HUES48 (cell line): ENCODE measurements around the gene MGLL.

Source experiments
- H3K27ac ChIP-seq: one replicate; pipeline ENCODE4 v1.7.0; 2013; ENCODE audit warnings: low read depth, low read length, inconsistent platforms
- H3K27me3 ChIP-seq: 2 replicates; pipeline ENCODE4 v1.6.1; 2013; ENCODE audit warnings: mild to moderate bottlenecking, low read length; ENCODE audit not compliant: control insufficient read depth, insufficient read depth
- H3K36me3 ChIP-seq: 2 replicates; pipeline ENCODE4 v1.6.1; 2013; ENCODE audit warnings: low read length; ENCODE audit not compliant: control insufficient read depth, insufficient read depth
- H3K4me1 ChIP-seq: 2 replicates; pipeline ENCODE4 v1.6.1; 2013; ENCODE audit warnings: mild to moderate bottlenecking, low read length; ENCODE audit not compliant: control insufficient read depth, insufficient read depth
- H3K4me3 ChIP-seq: 2 replicates; pipeline ENCODE4 v1.5.1; 2013; ENCODE audit warnings: mild to moderate bottlenecking, low read depth, low read length
- H3K9ac ChIP-seq: 2 replicates; pipeline ENCODE4 v1.6.1; 2013; ENCODE audit warnings: mild to moderate bottlenecking, low read depth, low read length, moderate library complexity
- H3K9me3 ChIP-seq: 2 replicates; pipeline ENCODE4 v1.6.1; 2013; ENCODE audit warnings: low read length; ENCODE audit not compliant: control insufficient read depth, insufficient read depth

The MGLL gene

DNA sequence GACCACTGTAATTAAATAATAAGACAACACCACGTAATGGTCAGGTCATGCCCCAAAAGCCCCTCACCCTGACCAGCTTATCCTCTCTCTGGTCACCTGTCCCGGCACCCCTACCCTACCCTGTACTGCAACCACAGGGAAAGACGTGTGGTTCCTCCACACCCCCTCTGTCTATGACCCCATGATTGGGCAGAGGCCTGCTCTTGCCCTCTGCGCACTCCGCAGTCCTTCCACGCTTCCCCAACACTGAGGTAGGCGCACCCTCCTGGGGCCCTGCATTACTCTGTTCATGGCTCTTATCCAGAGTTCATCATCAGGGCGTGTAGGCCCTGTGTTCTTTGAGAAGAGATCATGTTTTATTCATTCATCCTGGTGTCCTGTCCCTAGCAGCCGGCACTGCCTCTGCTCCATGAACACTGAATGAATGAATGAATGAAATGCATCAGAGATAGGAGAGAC lies 33.8 kb downstream of the MGLL start:
- H3K36me3 ChIP-seq: no peaks in the 10 kb centered on the region
- no peak overlapping the region for H3K4me3 ChIP-seq
- no peaks in the 10 kb centered on the region for H3K27me3 ChIP-seq
- H3K4me1 ChIP-seq: no peaks in the 10 kb centered on the region; the same call in 1 of the 2 replicates
- H3K9ac ChIP-seq: no peak overlapping the region
- no peaks in the 10 kb centered on the region for H3K9me3 ChIP-seq
- H3K27ac ChIP-seq: no peak overlapping the region

- Histone ChIP-seq H3K27me3 (no peaks in the 10 kb centered on the region), H3K9ac (no peak overlapping the region), H3K4me3 (no peak overlapping the region), H3K36me3 (no peaks in the 10 kb centered on the region), H3K27ac (no peak overlapping the region), H3K4me1 (no peaks in the 10 kb centered on the region; the same call in 1 of the 2 replicates), H3K9me3 (no peaks in the 10 kb centered on the region)
Observed at GRCh38 chr3:127787571-127788365, 34.5 kb downstream of the MGLL start.

DNA sequence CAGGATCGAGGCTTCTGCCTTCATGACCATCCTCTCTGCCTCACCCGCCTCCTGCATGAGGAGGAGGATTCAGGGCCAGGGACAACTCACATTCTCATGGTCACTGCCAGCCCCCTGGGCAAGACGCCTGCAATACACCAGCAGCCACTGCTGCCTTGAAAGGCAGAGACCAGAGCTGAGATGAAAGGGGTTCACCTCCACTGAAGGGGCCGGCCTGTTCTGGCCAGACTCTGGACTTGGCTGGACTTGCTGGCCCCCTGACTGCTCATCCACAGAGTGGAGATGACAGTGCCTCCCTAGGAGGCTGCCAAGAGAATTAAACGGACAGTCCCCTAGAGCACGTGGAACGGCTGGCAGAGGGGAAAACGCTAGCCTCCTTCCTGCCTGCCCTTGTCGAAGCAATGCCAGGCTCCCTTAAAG lies 35.2 kb downstream of the MGLL start:
- H3K36me3 ChIP-seq: no peaks in the 10 kb centered on the region
- H3K27ac ChIP-seq: no peak overlapping the region
- no peak overlapping the region for H3K4me3 ChIP-seq
- no peaks in the 10 kb centered on the region for H3K27me3 ChIP-seq
- H3K9me3 ChIP-seq: no peaks in the 10 kb centered on the region
- no peak overlapping the region for H3K9ac ChIP-seq
- H3K4me1 ChIP-seq: no peaks in the 10 kb centered on the region; the same call in 1 of the 2 replicates

- Histone ChIP-seq H3K27ac (no peak overlapping the region), H3K4me1 (no peaks in the 10 kb centered on the region; the same call in 1 of the 2 replicates), H3K36me3 (no peaks in the 10 kb centered on the region), H3K27me3 (no peaks in the 10 kb centered on the region), H3K9me3 (no peaks in the 10 kb centered on the region), H3K9ac (no peak overlapping the region), H3K4me3 (no peak overlapping the region)
Observed at GRCh38 chr3:127786353-127787070, 35.8 kb downstream of the MGLL start.

DNA sequence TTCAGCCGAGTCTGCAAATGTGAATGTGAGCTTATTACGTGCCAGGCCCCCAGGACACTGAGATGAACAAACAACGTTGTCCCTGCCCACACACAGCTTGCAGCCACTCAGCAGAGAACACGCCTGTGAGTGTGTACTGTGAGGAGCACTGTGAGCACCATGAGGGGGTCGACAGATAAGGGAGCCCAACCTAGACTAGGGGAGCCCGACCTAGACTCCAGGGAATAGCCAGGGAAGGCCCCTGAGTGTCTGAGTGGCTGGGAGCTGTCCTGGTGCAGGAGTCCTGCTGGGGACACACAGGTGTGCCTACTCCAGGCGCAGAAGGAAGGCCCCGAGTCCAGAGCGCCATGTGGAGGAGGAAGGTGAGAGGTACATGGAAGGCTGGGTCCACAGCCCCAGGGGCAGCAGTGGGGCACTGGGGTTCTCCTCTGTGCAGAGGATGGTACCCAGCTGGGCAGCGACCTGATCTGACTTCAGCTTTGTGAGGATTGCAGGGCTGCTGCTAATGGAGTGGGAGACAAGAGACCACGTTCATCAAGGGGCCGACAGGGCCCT lies 36.5 kb downstream of the MGLL start:
- Histone ChIP-seq H3K9me3 (no peaks in the 10 kb centered on the region), H3K9ac (no peak overlapping the region), H3K27ac (no peak overlapping the region), H3K27me3 (no peaks in the 10 kb centered on the region), H3K4me1 (no peaks in the 10 kb centered on the region; the same call in 1 of the 2 replicates), H3K36me3 (no peaks in the 10 kb centered on the region), H3K4me3 (no peak overlapping the region)

DNA sequence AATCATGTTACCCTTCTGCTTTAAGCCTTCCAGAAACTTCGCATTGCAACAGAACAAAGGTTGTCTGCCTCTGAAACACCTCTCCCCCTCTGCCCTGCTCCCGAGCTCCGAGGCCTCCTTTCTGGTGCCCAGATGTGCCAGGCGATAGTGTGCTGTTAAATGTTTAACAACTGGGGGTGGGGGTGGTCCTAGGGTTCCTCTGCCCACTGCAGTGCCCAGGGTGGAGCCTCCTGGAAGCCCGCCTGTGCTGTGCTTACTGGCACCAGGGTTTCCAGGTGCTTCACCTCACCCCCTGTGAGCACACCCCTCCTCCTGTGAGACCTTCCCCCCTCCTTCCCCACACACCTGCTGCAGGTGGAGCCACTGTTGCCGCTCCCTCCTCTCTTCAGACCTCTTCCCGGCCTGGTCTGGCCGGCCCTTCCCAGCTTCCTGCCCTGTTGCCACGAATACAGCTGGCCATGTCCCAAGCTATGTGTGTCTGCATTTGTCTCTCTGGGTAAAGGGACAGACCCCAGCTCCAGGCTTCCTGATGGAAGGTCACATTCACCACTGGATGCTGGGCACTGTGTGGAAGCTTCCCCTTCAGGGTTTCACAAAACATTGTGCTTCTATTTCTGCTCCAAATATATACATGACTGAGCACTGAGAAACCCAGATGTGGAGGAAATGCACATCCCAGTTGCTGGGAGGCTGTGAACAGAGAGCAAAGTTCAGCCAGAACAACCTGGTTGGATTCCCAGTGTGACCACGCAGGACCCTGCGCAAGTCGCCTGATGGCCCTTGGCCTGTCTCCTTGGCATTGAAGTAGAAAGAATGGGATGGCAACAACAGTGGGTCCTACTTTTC lies 37.2 kb downstream of the MGLL start:
- H3K9ac ChIP-seq: no peak overlapping the region
- no peak overlapping the region for H3K4me3 ChIP-seq

DNA sequence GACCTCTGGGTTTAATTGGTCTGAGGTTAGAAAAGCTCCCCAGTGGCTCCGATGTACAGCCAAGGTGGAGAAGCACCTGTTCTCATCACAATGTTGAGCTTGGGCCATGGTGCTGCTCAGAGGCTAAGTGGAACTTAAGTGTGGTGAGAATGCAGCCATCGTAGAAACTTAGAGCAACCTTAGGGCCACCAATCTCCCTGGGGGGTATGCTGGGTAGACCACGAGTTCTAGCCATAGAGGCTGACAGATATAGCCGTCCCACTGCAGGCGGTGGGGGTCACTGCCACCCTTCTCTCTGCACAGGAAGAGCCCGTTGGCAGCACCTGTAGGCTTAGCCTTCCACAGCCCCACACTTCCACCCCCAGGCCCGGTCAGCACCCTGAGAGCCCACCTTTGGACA lies 38.0 kb downstream of the MGLL start:
- H3K9ac ChIP-seq: no peak overlapping the region
- no peaks in the 10 kb centered on the region for H3K27me3 ChIP-seq
- H3K36me3 ChIP-seq: no peaks in the 10 kb centered on the region
- H3K4me3 ChIP-seq: no peak overlapping the region
- H3K9me3 ChIP-seq: no peaks in the 10 kb centered on the region
- H3K4me1 ChIP-seq: no peaks in the 10 kb centered on the region
- H3K27ac ChIP-seq: no peak overlapping the region

More for the DNA sequence above, 37.2 kb downstream of the MGLL start:
- no peaks in the 10 kb centered on the region for H3K27me3 ChIP-seq
- no peak overlapping the region for H3K27ac ChIP-seq
- no peaks in the 10 kb centered on the region for H3K36me3 ChIP-seq
- H3K9me3 ChIP-seq: no peaks in the 10 kb centered on the region
- no peaks in the 10 kb centered on the region for H3K4me1 ChIP-seq

DNA sequence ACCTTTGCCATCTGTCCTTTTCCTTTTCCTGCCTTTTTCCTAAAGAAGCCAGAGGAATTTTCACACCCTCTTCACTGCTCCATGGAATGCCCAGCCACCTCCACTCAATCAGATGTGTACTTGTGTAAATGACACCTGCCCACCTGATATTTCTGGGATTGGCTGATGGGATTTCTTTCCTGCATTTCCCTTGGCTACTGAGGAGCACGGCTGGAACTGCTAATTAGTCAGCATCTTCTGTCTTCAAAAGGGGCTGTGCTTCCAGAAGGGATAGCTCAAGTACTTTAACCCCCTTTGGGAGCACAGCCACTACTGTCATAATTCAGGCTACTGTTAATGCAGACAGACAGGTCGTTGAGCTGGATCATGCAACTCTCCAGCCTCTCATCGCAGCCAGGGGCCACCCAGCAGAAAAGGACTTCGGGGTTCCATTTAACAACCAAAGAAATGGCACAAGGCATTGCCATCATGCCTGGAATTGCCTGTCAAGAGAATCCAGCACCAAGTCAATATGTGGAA lies 38.6 kb downstream of the MGLL start:
- H3K27ac ChIP-seq: no peak overlapping the region
- no peaks in the 10 kb centered on the region for H3K4me1 ChIP-seq
- H3K4me3 ChIP-seq: no peak overlapping the region
- H3K36me3 ChIP-seq: no peaks in the 10 kb centered on the region
- no peaks in the 10 kb centered on the region for H3K9me3 ChIP-seq
- no peak overlapping the region for H3K9ac ChIP-seq
- H3K27me3 ChIP-seq: no peaks in the 10 kb centered on the region

DNA sequence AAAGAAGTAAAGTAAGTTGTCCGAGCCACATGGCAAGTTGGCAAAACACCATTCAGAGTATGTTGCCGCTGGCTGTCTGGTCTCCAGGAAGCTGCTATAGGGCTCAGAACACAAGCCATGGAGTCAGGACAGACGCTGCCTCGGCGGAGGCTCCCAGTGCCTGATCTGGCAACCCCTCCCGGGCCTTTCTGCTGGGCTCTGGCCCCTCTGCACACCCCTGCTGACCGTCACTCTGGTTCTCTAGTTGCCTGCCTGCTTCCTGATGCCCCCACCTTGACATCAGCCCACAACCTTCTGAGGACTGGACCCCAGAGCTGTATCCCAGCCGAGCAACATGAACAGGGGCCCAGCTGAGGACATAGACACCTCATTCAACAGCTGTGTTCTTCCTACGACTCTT lies 39.1 kb downstream of the MGLL start:
- no peaks in the 10 kb centered on the region for H3K27me3 ChIP-seq
- no peak overlapping the region for H3K27ac ChIP-seq
- no peaks in the 10 kb centered on the region for H3K9me3 ChIP-seq
- H3K4me3 ChIP-seq: no peak overlapping the region
- H3K36me3 ChIP-seq: no peaks in the 10 kb centered on the region
- no peak overlapping the region for H3K9ac ChIP-seq
- H3K4me1 ChIP-seq: no peaks in the 10 kb centered on the region

- H3K27ac ChIP-seq: no peak overlapping the region
- no peaks in the 10 kb centered on the region for H3K27me3 ChIP-seq
Observed at GRCh38 chr3:127781411-127782001, 40.8 kb downstream of the MGLL start.

More at GRCh38 chr3:127781411-127782001, 40.8 kb downstream of the MGLL start:
- Histone ChIP-seq H3K36me3 (no peaks in the 10 kb centered on the region), H3K4me1 (no peaks in the 10 kb centered on the region), H3K4me3 (no peak overlapping the region), H3K9me3 (no peaks in the 10 kb centered on the region), H3K9ac (no peak overlapping the region)
